ENCODE data around the gene FRMD4A. TPM values are rescaled to one million over a fixed set of nuclear protein-coding genes. Genes with fewer than 3 reads are reported as not detected.

Gene FRMD4A
- total and polyA plus RNA-seq, 12 donors: 17.4 to 43.4 (median 30.3) TPM

DNA sequence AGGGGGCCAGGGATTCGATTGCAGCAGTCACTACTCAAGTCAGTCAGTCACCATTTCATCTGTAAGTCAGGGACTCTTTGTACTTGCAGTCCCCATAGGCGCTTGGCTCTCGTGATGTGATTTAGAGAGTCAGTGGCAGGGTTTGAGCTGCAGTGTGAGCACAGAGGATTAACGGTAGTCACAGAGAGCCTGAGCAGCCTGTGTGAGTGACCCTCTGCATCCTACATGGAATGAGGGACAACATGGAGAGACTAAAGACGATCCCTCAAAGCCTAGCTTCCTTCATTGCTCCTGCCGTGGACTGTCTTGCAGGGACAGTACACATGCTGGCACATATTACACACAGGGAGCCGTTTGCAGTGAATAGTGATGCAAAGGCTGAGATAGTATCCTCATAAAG, 687.7 kb downstream of the FRMD4A start:
- intact Hi-C loops (cut with DNase I): no loop called here
- H3K4me3 ChIP-seq: no peak overlapping the region
- H3K27me3 ChIP-seq: no peaks in the 10 kb centered on the region
- TF ChIP-seq, protein P1, sequence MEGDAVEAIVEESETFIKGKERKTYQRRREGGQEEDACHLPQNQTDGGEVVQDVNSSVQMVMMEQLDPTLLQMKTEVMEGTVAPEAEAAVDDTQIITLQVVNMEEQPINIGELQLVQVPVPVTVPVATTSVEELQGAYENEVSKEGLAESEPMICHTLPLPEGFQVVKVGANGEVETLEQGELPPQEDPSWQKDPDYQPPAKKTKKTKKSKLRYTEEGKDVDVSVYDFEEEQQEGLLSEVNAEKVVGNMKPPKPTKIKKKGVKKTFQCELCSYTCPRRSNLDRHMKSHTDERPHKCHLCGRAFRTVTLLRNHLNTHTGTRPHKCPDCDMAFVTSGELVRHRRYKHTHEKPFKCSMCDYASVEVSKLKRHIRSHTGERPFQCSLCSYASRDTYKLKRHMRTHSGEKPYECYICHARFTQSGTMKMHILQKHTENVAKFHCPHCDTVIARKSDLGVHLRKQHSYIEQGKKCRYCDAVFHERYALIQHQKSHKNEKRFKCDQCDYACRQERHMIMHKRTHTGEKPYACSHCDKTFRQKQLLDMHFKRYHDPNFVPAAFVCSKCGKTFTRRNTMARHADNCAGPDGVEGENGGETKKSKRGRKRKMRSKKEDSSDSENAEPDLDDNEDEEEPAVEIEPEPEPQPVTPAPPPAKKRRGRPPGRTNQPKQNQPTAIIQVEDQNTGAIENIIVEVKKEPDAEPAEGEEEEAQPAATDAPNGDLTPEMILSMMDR (IDR thresholded peaks at IDR 0.05): no peak
- peaks cover 0 to 91% (median 25%) of the 10 kb centered on the region in 9 donors for H3K36me3 ChIP-seq
- WGBS, 2 donors: 87 to 92% methylated on average over 7 of the region's 7 CpGs
- H3K9me3 ChIP-seq: peaks cover 0 to 20% (median 0%) of the 10 kb centered on the region in 11 donors
- H3K27ac ChIP-seq: no peak overlapping the region
- DNase-seq: no peak
- ATAC-seq: no peak
- H3K4me1 ChIP-seq: no peaks in the 10 kb centered on the region

DNA sequence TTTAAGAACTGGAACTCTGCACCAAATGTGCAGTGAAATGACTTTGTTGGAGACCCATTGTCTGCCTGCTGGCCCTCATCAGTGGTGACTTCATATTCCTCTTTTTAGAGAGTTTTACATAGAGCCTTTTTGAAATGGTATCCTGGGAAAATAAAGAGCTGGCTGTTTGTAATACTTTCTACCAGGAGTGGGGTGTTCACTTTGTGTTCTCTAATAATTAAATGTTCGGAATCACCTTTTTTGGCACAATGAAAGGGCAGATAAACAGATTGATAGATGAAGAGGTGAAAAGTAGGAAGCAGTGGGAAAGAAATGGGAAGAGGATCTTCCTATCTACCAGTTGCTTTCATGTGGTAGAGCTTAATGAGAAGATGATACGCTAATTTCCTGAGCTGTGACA, 688.4 kb downstream of the FRMD4A start:
- DNase-seq (no peak), ATAC-seq (no peak)
- H3K4me1 ChIP-seq: no peaks in the 10 kb centered on the region
- no peaks in the 10 kb centered on the region for H3K27me3 ChIP-seq
- intact Hi-C loops (cut with DNase I): no loop called here
- peaks cover 0 to 84% (median 22%) of the 10 kb centered on the region in 9 donors for H3K36me3 ChIP-seq
- TF ChIP-seq, protein P1 (IDR thresholded peaks at IDR 0.05): no peak
- H3K9me3 ChIP-seq: peaks cover 0 to 20% (median 0%) of the 10 kb centered on the region in 11 donors
- WGBS, 2 donors: 98% methylated on average over 2 of the region's 2 CpGs
- no peak overlapping the region for H3K4me3 ChIP-seq
- no peak overlapping the region for H3K27ac ChIP-seq

DNA sequence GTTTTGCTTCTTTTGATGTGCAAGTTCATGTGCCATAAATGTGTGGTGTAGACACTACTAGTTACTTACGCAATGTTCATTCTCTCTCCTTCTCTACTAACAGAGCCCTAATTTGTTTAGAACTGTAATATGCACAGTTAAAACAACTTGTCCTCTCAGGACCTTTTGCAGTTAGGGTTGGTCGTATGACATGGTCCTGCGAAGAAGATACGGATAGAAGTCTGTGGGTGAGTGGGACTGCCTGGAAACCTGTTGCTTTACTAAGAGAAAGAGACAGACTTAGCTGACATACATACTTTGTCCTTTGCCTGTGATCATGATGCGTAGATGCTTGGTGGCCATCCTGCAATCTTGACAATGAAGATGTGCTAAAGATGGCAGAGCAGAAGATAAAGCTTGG, 692.8 kb downstream of the FRMD4A start:
- no peak overlapping the region for H3K4me3 ChIP-seq
- intact Hi-C loops (cut with DNase I): no loop called here
- WGBS, 2 donors: 84 to 91% methylated on average over 5 of the region's 5 CpGs
- ATAC-seq (no peak), DNase-seq (no peak)
- H3K9me3 ChIP-seq: peaks cover 0 to 15% (median 0%) of the 10 kb centered on the region in 11 donors
- H3K36me3 ChIP-seq: peaks cover 0 to 49% (median 0%) of the 10 kb centered on the region in 9 donors
- H3K4me1 ChIP-seq: peaks cover 0 to 32% (median 10%) of the 10 kb centered on the region in 9 donors
- no peaks in the 10 kb centered on the region for H3K27me3 ChIP-seq
- H3K27ac ChIP-seq: no peak overlapping the region
- TF ChIP-seq, protein P1 (IDR thresholded peaks at IDR 0.05): no peak

GRCh38 chr10:13637303-13637856, 693.3 kb downstream of the FRMD4A start:
- TF ChIP-seq, protein P1 (IDR thresholded peaks at IDR 0.05): no peak
- DNase-seq (no peak), ATAC-seq (no peak)
- H3K27me3 ChIP-seq: no peaks in the 10 kb centered on the region
- WGBS, 2 donors: 85 to 89% methylated on average over 1 of the region's 1 CpG
- H3K4me3 ChIP-seq: no peak overlapping the region
- H3K36me3 ChIP-seq: peaks cover 0 to 44% (median 0%) of the 10 kb centered on the region in 9 donors
- H3K9me3 ChIP-seq: peaks cover 0 to 10% (median 0%) of the 10 kb centered on the region in 11 donors
- H3K4me1 ChIP-seq: peaks cover 0 to 37% (median 15%) of the 10 kb centered on the region in 9 donors
- H3K27ac ChIP-seq: no peak overlapping the region
- intact Hi-C loops (cut with DNase I): no loop called here

All from heart right ventricle (tissue), 16 donors.